ENCODE data around the gene POLR2J.

Gene POLR2J

GRCh38 chr7:102434039-102434486 lies 44.7 kb downstream of the POLR2J start:
- DNase-seq, result no peak
- TF ChIP-seq GATA1 (IDR thresholded peaks at IDR 0.05; ENCODE audit: low read depth, low read length), result no peak
- peak; percentile 4 for TF ChIP-seq POLR2A (IDR thresholded peaks at IDR 0.05; ENCODE audit: low read length)

- peak; percentile 73 to 84 for DNase-seq
- peak; percentile 6 for TF ChIP-seq POLR2A (IDR thresholded peaks at IDR 0.05; ENCODE audit: low read length)
- no peak for TF ChIP-seq GATA1 (IDR thresholded peaks at IDR 0.05; ENCODE audit: low read depth, low read length)
Observed at GRCh38 chr7:102433219-102434038, 45.3 kb downstream of the POLR2J start, which contains the start of gene ORAI2. Gene ORAI2, plus strand, starts transcription at chr7:102433575. Its CDS starts 5,382 bp downstream, at chr7:102438957.

GRCh38 chr7:102432442-102433218 lies 46.1 kb downstream of the POLR2J start:
- no peak for DNase-seq
- no peak for TF ChIP-seq GATA1 (IDR thresholded peaks at IDR 0.05; ENCODE audit: low read depth, low read length)
- TF ChIP-seq POLR2A (IDR thresholded peaks at IDR 0.05; ENCODE audit: low read length), result no peak

- TF ChIP-seq POLR2A (IDR thresholded peaks at IDR 0.05; ENCODE audit: low read length), result no peak
- no peak for DNase-seq
Observed at GRCh38 chr7:102431617-102432298, 47.0 kb downstream of the POLR2J start.

- no peak for TF ChIP-seq GATA1 (IDR thresholded peaks at IDR 0.05; ENCODE audit: low read depth, low read length)
- TF ChIP-seq POLR2A (IDR thresholded peaks at IDR 0.05; ENCODE audit: low read length), result no peak
- no peak for DNase-seq
Observed at GRCh38 chr7:102429141-102429899, 49.4 kb downstream of the POLR2J start.

- DNase-seq, result no peak
- TF ChIP-seq POLR2A (IDR thresholded peaks at IDR 0.05; ENCODE audit: low read length), result no peak
- no peak for TF ChIP-seq GATA1 (IDR thresholded peaks at IDR 0.05; ENCODE audit: low read depth, low read length)
Observed at GRCh38 chr7:102427019-102427405, 51.7 kb downstream of the POLR2J start.

GRCh38 chr7:102426268-102427018 lies 52.3 kb downstream of the POLR2J start:
- TF ChIP-seq POLR2A (IDR thresholded peaks at IDR 0.05; ENCODE audit: low read length) (peak; percentile 6), GATA1 (IDR thresholded peaks at IDR 0.05; ENCODE audit: low read depth, low read length) (no peak)
- DNase-seq, result peak; percentile 28 to 47

- no peak for TF ChIP-seq GATA1 (IDR thresholded peaks at IDR 0.05; ENCODE audit: low read depth, low read length)
- peak; percentile 47 for TF ChIP-seq POLR2A (IDR thresholded peaks at IDR 0.05; ENCODE audit: low read length)
- peak; percentile 38 to 44 for DNase-seq
Observed at GRCh38 chr7:102425639-102426267, 53.0 kb downstream of the POLR2J start.

- TF ChIP-seq GATA1 (IDR thresholded peaks at IDR 0.05; ENCODE audit: low read depth, low read length) (no peak), POLR2A (IDR thresholded peaks at IDR 0.05; ENCODE audit: low read length) (no peak)
- no peak for DNase-seq
Observed at GRCh38 chr7:102424787-102425218, 53.9 kb downstream of the POLR2J start.

GRCh38 chr7:102424129-102424551 lies 54.6 kb downstream of the POLR2J start:
- no peak for TF ChIP-seq POLR2A (IDR thresholded peaks at IDR 0.05; ENCODE audit: low read length)
- TF ChIP-seq GATA1 (IDR thresholded peaks at IDR 0.05; ENCODE audit: low read depth, low read length), result no peak

More at GRCh38 chr7:102424129-102424551, 54.6 kb downstream of the POLR2J start:
- no peak for DNase-seq

All from erythroblast (primary cell).